GM12872 (cell line): ENCODE data around the gene CALHM2.

Experiments
- CTCF ChIP-seq: IDR thresholded peaks from 3 replicates; pipeline ENCODE4 v1.5.1; 2011; ENCODE audit warnings: low read depth, mild to moderate bottlenecking, low read length, moderate library complexity; ENCODE audit not compliant: insufficient read depth

CALHM2 gene

GRCh38 chr10:103459615-103460014 is 7.4 kb upstream of the CALHM2 start:
- no peak for TF ChIP-seq CTCF

GRCh38 chr10:103458720-103459119 is 6.5 kb upstream of the CALHM2 start, which contains the start of gene CALHM1:
CALHM1 (minus strand) TSS chr10:103458900; CDS start chr10:103458751, 149 bp downstream.
- no peak for TF ChIP-seq CTCF

GRCh38 chr10:103457896-103458583 is 5.9 kb upstream of the CALHM2 start:
- no peak for TF ChIP-seq CTCF

- no peak for TF ChIP-seq CTCF
Observed at GRCh38 chr10:103457176-103457712, 5.1 kb upstream of the CALHM2 start.

GRCh38 chr10:103456074-103456660 is 4.0 kb upstream of the CALHM2 start:
- TF ChIP-seq CTCF: no peak

- no peak for TF ChIP-seq CTCF
Observed at GRCh38 chr10:103455235-103455634, 3.1 kb upstream of the CALHM2 start.

GRCh38 chr10:103454026-103454425 is 1.9 kb upstream of the CALHM2 start:
- no peak for TF ChIP-seq CTCF
